Measurements from ENCODE around the gene GADD45B. TPM values are rescaled to one million over a fixed set of nuclear protein-coding genes. Genes with fewer than 3 reads are reported as not detected.

Gene GADD45B
- total and polyA plus RNA-seq, 10 of the 15 experiments (the other 5 are each of a cell fraction or from before 2014, with no cell fraction given) = 2.4 to 180 (median 91.1) TPM

GRCh38 chr19:2474232-2475017 is 1.5 kb upstream of the GADD45B start (continued):
- TF ChIP-seq PRDM15 (CRISPR knock-in tag; IDR thresholded peaks at IDR 0.05) (no peak), YY1 (IDR thresholded peaks at IDR 0.05; ENCODE audit: low read depth, low read length) (peak; percentile 83), KDM1A (IDR thresholded peaks at IDR 0.05; ENCODE audit: borderline replicate concordance) (no peak), MAX (IDR thresholded peaks at IDR 0.05; ENCODE audit: low read depth, low read length) (0 out of 2 replicates have a peak, but pooled peaks have one; percentile 1), ZNF687 (IDR thresholded peaks at IDR 0.05) (peak; percentile 31; the same call in 1 of the 2 replicates), PML (IDR thresholded peaks at IDR 0.05; ENCODE audit: low read length) (no peak), IRF4 (IDR thresholded peaks at IDR 0.05; ENCODE audit: low read depth, low read length) (0 out of 2 replicates have a peak, but pooled peaks have one; percentile 20), EP300 (IDR thresholded peaks at IDR 0.05; ENCODE audit: borderline replicate concordance in 1 of 2, control insufficient read depth in 1 of 2, low read depth in 2 of 2, low read length in 2 of 2) (peak in 1 of 2 experiments; percentile 38; a peak in 1 of 4 replicates), DPF2 (IDR thresholded peaks at IDR 0.05) (peak; percentile 87), EGR1 (IDR thresholded peaks at IDR 0.05; ENCODE audit: borderline replicate concordance in 1 of 2, low read depth in 2 of 2, low read length in 2 of 2) (peak in 1 of 2 experiments; percentile 88; a peak in 2 of 3 replicates), TAF1 (IDR thresholded peaks at IDR 0.05; ENCODE audit: borderline replicate concordance, low read depth, low read length) (no peak), IKZF2 (IDR thresholded peaks at IDR 0.05) (peak in 1 of 2 experiments; percentile 54; a peak in 1 of 4 replicates), SMARCA5 (IDR thresholded peaks at IDR 0.05) (peak; percentile 98), NR2F1 (conservative IDR thresholded peaks at IDR 0.05) (peak; percentile 58; the same call in 1 of the 2 replicates), SPI1 (IDR thresholded peaks at IDR 0.05; ENCODE audit: borderline replicate concordance, insufficient read depth, low read depth, low read length) (no peak), SMC3 (IDR thresholded peaks at IDR 0.05; ENCODE audit: borderline replicate concordance, low read length) (peak; percentile 98), CREM (IDR thresholded peaks at IDR 0.05; ENCODE audit: low read depth) (peak; percentile 60), RB1 (IDR thresholded peaks at IDR 0.05; ENCODE audit: borderline replicate concordance) (peak; percentile 70; the same call in 1 of the 2 replicates), ZNF217 (IDR thresholded peaks at IDR 0.05) (peak; percentile 60; the same call in 1 of the 2 replicates), TCF3 (IDR thresholded peaks at IDR 0.05; ENCODE audit: borderline replicate concordance, insufficient read depth, low read depth, low read length) (peak; percentile 49), SP1 (IDR thresholded peaks at IDR 0.05; ENCODE audit: low read depth, low read length) (peak; percentile 42)
